Activated CD8-positive, alpha-beta memory T cell treated with anti-CD3 and anti-CD28 coated beads, Interleukin-2, amount 10 ng/mL, durations not matched to agents 7 days and 5 days (primary cell): ENCODE measurements around the gene RBM47. TPM values are rescaled to one million over a fixed set of nuclear protein-coding genes. Genes with fewer than 3 reads are reported as not detected.
"Not testable (repeated sequence)": the region's sequence is repeated elsewhere in the genome, so short reads cannot be mapped to it uniquely, and the experiment has no call there.

Experiments
- ATAC-seq: fragments of 150-1000 bp; cut with Tn5 transposase; one replicate; pipeline ENCODE4 v1.10.0; 2021; ENCODE audit warnings: moderate library complexity
- CTCF ChIA-PET: fragments of 350-600 bp; sonication (Branson Sonifier 250); formaldehyde crosslinking; loops from one replicate; lab custom pipeline; 2021; ENCODE audit warnings: antibody characterized with exemption; lab: Charles Lee
- DNase-seq: peaks from one replicate; pipeline ENCODE4 v3.0.0-alpha.2; 2020
- H3K27ac Mint-ChIP-seq: one replicate; pipeline ENCODE4 v1.8.0; 2021; ENCODE audit warnings: mild to moderate bottlenecking, mixed read lengths
- H3K27me3 Mint-ChIP-seq: one replicate; pipeline ENCODE4 v1.8.0; 2021; ENCODE audit warnings: mixed read lengths
- H3K36me3 Mint-ChIP-seq: one replicate; pipeline ENCODE4 v1.8.0; 2021; ENCODE audit warnings: mild to moderate bottlenecking, mixed read lengths
- H3K4me1 Mint-ChIP-seq: one replicate; pipeline ENCODE4 v1.8.0; 2021; ENCODE audit warnings: mixed read lengths
- H3K4me3 Mint-ChIP-seq: one replicate; pipeline ENCODE4 v1.8.0; 2021; ENCODE audit warnings: mild to moderate bottlenecking, moderate library complexity, mixed read lengths
- H3K9me3 Mint-ChIP-seq: one replicate; pipeline ENCODE4 v1.8.0; 2022; ENCODE audit warnings: low read depth, mixed read lengths
- total RNA-seq, 2 experiments: library from RNA; stranded (reverse); gene quantifications; one replicate each; pipeline ENCODE4 v1.2.3, GENCODE V29; 2021

The RBM47 gene
- total RNA-seq, 2 experiments from 2014 or later, result 2.2 to 2.3 TPM

DNA sequence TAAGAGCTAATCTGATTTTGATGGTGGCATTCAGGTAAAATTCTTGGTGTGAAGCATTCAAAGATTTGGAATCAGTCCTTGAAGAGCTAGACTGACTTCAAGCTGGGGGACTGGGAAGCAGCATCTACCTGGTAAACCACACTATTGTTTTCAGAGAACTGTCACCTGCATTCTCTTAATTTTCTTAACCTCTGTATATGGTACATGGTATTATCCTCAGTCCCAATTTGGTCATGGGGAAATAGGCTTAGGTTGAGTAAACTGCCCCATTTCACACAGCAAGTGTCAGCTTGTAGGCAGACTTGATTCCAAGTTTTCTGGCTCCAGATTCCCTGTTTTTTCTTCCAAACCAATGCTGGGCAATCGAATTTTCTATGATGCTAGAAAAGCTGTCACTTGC lies 190.1 kb downstream of the RBM47 start:
- no peak overlapping the region for H3K27ac Mint-ChIP-seq
- H3K36me3 Mint-ChIP-seq, result peaks cover 12% of the 10 kb centered on the region
- no peak overlapping the region for H3K4me3 Mint-ChIP-seq
- no peaks in the 10 kb centered on the region for H3K9me3 Mint-ChIP-seq
- ATAC-seq (no peak), DNase-seq (no peak)
- CTCF ChIA-PET, result interaction anchor here (0.9 to 1.3 kb wide), 5 partner anchors 19 to 314 kb away, joined by 3 to 4 read pairs (median 3); no protein-coding TSS in a partner anchor
- H3K4me1 Mint-ChIP-seq, result peaks cover 12% of the 10 kb centered on the region
- H3K27me3 Mint-ChIP-seq, result peaks cover 19% of the 10 kb centered on the region

DNA sequence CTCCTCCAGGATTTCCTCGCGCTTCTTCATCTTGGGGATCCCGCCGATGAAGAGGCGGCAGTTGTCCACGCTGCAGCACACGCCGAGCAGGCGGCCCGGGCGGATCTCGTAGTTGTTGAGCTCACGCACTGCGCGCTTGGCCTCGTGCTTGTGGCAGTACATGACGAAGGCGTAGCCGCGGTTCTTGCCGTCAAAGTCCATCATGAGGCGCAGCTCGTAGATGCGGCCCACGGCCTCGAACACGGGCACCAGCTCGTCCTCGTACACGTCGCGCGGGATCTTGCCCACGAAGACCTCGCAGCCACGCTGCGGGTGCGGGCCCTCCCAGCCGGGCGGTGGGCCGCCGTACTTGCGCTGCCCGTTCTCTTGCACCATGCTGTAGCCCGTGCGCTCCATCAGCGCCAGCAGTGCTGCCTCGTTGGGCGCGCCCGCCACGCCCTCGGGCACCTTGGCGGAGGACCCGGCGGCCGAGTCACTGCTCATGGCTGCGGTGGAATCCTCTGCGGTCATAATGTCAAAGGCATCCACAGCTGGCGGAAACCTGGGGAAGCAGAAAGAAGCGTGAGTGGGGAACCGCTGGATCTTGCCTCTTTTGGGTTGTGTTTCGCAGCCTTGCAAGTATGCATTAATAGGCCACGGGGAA lies 191.2 kb downstream of the RBM47 start:
- CTCF ChIA-PET, result interaction anchor here (0.6 kb wide), 1 partner anchor 12 kb away, joined by 3 read pairs; no protein-coding TSS in a partner anchor
- Mint-ChIP-seq H3K27me3 (peaks cover 23% of the 10 kb centered on the region), H3K9me3 (peaks cover 2% of the 10 kb centered on the region), H3K4me3 (no peak overlapping the region), H3K36me3 (peaks cover 19% of the 10 kb centered on the region), H3K27ac (no peak overlapping the region), H3K4me1 (peaks cover 20% of the 10 kb centered on the region)
- ATAC-seq, result no peak
- DNase-seq, result no peak

DNA sequence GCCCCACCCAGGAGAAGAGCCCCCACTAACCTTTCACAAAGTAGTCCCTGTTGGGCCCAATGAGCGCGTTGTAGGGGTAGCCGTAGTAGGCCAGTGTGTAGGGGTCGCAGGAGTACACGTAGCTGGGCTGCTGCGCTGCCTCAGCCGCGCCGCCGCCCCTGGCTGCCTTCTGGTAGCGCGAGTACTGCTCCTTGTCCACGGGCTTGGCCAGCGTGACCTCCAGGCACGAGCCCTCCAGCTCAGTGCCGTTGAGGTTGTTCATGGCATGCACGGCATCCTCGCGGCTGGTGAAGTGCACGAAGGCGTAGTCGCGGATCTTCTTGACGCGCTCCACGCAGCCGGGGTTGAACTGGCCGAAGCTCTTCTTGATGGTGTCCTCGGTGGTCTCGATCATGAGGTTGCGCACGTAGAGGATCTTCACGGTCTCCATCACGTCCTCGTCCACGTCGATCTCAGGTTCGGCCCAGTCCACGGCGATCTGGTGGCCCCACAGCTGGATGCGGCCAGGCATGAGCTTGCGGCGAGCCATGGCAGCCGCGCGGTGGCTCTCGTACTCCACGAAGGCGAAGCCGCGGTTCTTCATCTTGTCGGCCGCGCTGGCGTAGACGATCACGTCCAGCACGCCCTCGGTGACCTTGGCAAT lies 191.8 kb downstream of the RBM47 start:
- H3K9me3 Mint-ChIP-seq, result peaks cover 2% of the 10 kb centered on the region
- no peak for ATAC-seq
- H3K4me1 Mint-ChIP-seq, result peaks cover 26% of the 10 kb centered on the region
- H3K27me3 Mint-ChIP-seq, result peaks cover 23% of the 10 kb centered on the region
- H3K27ac Mint-ChIP-seq, result no peak overlapping the region
- CTCF ChIA-PET, result no interaction called here
- H3K4me3 Mint-ChIP-seq, result no peak overlapping the region
- H3K36me3 Mint-ChIP-seq, result peaks cover 22% of the 10 kb centered on the region
- no peak for DNase-seq

DNA sequence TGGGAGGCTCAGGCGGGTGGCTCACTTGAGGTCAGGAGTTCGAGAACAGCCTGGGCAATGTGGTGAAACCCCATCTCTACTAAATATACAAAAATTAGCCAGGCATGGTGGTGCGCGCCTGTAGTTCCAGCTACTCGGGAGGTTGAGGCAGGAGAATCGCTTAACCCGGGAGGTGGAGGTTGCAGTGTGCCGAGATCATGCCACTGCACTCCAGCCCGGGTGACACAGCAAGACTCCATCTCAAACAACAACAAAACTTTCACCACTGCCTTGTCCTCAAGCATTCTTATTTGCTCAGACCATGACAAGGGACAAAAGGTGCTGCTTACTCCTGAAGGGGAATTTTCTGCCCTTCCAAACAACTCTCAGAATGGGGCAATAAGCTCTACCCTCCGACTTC lies 194.4 kb downstream of the RBM47 start:
- H3K27ac Mint-ChIP-seq, H3K9me3 Mint-ChIP-seq, ATAC-seq, CTCF ChIA-PET, DNase-seq, H3K4me3 Mint-ChIP-seq: not testable (repeated sequence)
- H3K36me3 Mint-ChIP-seq, result peaks cover 33% of the 10 kb centered on the region
- peaks cover 21% of the 10 kb centered on the region for H3K27me3 Mint-ChIP-seq
- H3K4me1 Mint-ChIP-seq, result peaks cover 29% of the 10 kb centered on the region

DNA sequence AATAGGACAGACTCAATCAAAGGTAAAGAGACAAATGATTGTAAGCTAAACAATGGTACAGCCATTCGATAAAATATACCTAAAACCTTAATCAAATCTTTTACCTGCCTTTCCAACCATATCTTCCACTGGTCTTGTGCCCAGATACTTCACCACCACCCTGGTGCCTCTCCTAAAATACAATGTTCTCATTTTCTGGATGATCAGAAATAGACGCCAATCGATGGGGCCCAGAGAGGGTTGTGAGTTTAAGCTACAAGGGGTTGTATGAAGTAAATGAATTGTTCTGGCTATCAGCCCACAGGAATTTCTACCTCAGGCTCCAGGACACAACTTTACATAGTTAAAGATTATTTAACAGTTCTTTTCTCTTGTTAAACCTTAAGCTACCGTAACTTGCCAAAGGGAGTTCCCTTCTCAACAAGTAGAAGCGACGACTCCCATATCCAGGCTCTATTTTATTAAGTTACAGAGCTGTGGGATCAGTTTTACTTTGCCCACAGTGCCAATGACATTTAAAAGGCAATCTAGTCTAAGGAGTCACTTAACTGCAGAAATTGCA lies 195.5 kb downstream of the RBM47 start:
- ATAC-seq, result no peak
- no peak for DNase-seq
- Mint-ChIP-seq H3K4me3 (no peak overlapping the region), H3K4me1 (peaks cover 26% of the 10 kb centered on the region), H3K36me3 (peaks cover 36% of the 10 kb centered on the region), H3K9me3 (peaks cover 4% of the 10 kb centered on the region), H3K27me3 (peaks cover 14% of the 10 kb centered on the region), H3K27ac (no peak overlapping the region)
- CTCF ChIA-PET, result interaction anchor here (0.7 kb wide), 2 partner anchors 49 to 226 kb away, joined by 3 to 4 read pairs; no protein-coding TSS in a partner anchor

DNA sequence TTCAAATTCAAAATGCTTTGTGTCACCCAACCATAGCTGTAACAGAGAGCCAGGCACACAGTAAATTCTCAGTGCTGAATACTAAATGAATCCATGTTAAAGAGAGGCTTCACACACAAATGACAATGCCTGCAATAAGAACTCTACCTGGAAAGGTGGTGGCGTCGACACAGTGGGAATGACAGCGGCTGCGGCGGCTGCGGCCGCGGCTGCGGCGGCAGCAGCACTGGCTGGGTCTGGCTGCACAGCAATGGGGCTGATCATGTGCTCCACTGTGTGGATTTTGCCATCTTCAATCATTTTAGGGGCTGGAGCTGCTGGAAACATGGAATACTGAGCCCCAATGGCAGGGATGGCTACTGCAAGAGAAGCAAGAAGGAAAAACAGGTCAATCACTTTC lies 197.2 kb downstream of the RBM47 start:
- H3K4me3 Mint-ChIP-seq, result no peak overlapping the region
- peaks cover 9% of the 10 kb centered on the region for H3K27me3 Mint-ChIP-seq
- peaks cover 32% of the 10 kb centered on the region for H3K36me3 Mint-ChIP-seq
- H3K4me1 Mint-ChIP-seq, result peaks cover 22% of the 10 kb centered on the region
- CTCF ChIA-PET, result interaction anchor here (0.9 kb wide), 1 partner anchor 287 kb away, joined by 3 read pairs; no protein-coding TSS in a partner anchor
- DNase-seq, result no peak
- H3K27ac Mint-ChIP-seq, result no peak overlapping the region
- no peak for ATAC-seq
- H3K9me3 Mint-ChIP-seq, result peaks cover 4% of the 10 kb centered on the region

DNA sequence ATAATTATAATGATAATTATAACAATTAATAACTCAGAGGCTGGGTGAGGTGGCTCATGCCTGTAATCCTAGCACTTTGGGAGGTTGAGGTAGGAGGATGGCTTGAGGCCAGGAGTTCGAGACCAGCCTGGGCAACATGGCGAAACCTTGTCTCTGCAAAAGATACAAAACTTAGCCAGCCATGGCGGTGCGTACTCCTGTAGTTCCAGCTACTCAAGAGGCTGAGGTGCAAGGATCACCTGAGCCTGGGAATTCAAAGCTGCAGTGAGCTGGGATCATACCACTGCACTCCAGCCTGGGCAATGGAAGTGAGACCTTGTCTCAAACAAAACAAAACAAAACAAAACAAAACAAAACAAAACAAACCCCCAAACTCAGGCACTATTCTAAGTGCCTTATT lies 201.8 kb downstream of the RBM47 start:
- H3K4me1 Mint-ChIP-seq, ATAC-seq, H3K4me3 Mint-ChIP-seq, H3K9me3 Mint-ChIP-seq, H3K27me3 Mint-ChIP-seq, DNase-seq, H3K27ac Mint-ChIP-seq: not testable (repeated sequence)
- peaks cover 14% of the 10 kb centered on the region for H3K36me3 Mint-ChIP-seq
- CTCF ChIA-PET, result interaction anchor here (0.5 kb wide), 1 partner anchor 25 kb away, joined by 3 read pairs; no protein-coding TSS in a partner anchor

DNA sequence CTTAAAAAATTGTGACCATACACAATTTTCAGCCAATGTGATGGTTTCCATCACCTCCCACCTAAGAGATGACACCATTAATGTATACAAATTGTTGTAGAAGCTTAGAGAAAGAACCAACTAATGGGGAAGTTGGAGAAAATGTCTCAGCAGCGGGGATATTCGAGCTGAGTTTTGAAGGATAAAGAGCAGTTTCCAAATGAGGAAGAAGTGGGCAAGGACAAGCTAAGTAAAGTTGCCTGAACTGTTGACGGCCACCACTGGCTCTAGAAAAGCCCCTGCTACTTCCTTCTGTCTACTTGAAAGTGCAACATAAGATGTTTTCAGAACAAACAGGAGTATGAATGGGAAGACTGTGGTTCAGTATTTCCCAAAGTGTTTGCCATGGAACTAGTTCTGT lies 202.5 kb downstream of the RBM47 start:
- no peak overlapping the region for H3K4me3 Mint-ChIP-seq
- H3K36me3 Mint-ChIP-seq, result peaks cover 12% of the 10 kb centered on the region
- peaks cover 3% of the 10 kb centered on the region for H3K9me3 Mint-ChIP-seq
- no peak overlapping the region for H3K27ac Mint-ChIP-seq
- no peaks in the 10 kb centered on the region for H3K27me3 Mint-ChIP-seq
- DNase-seq (no peak), ATAC-seq (no peak)
- H3K4me1 Mint-ChIP-seq, result peaks cover 2% of the 10 kb centered on the region
- CTCF ChIA-PET, result no interaction called here

DNA sequence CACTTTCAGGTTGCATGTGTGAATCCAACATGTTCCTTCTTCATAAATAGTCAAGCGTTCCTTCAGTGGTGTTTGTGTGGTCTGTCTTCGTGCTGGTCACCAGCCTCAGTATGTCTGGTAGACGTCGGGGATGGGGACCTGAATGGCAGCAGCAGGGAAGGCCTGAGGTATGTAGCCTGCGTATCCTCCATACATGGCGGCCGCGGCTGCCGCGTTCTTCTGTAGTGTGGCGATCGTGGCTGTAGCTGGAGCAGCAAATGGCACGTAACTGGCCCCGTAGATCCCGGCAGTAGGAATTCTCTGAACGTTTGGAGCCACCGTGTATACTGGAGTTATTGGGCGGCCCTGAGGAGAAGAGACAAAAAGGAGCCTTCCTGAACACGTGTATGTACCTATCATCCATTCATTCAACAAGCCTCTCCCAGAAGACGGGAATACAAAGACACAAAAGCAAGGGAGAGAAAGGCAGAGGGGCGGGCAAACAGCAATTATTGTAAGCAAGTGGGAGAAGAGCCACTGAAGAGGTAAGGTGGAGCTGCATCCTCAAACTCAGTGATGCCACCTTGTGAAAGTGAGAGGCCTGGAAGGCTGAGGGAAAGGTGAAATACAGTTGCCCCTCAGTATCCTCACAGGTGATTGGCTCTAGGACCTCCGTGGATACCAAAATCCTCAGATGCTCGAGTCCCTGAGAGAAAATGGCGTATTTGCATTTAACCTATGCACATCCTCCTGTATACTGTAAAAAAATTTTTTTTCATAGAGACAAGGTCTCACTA lies 203.7 kb downstream of the RBM47 start:
- no peaks in the 10 kb centered on the region for H3K27me3 Mint-ChIP-seq
- DNase-seq, result no peak
- no peak overlapping the region for H3K27ac Mint-ChIP-seq
- CTCF ChIA-PET, result no interaction called here
- no peak for ATAC-seq
- no peaks in the 10 kb centered on the region for H3K4me1 Mint-ChIP-seq
- no peak overlapping the region for H3K4me3 Mint-ChIP-seq
- H3K9me3 Mint-ChIP-seq, result no peaks in the 10 kb centered on the region
- H3K36me3 Mint-ChIP-seq, result peaks cover 5% of the 10 kb centered on the region

DNA sequence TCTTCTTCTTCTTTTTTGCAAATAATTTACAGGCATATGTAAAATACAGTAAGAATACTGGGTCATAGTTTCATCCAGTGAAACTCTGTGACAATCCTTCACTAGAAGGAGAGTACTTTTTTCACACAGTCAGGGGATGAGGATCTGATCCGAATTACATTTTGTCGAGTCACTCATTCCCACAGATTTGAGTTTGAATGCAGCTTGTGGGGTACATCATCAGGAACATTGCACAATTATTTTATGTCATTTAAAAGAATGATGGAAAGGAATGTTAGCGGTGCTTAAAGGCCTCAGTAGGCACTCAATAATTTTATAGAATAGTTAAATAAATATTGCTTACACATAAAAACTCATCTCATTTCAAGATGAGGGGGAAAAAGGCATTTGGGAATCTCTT lies 205.9 kb downstream of the RBM47 start:
- no peaks in the 10 kb centered on the region for H3K4me1 Mint-ChIP-seq
- H3K4me3 Mint-ChIP-seq, result no peak overlapping the region

DNA sequence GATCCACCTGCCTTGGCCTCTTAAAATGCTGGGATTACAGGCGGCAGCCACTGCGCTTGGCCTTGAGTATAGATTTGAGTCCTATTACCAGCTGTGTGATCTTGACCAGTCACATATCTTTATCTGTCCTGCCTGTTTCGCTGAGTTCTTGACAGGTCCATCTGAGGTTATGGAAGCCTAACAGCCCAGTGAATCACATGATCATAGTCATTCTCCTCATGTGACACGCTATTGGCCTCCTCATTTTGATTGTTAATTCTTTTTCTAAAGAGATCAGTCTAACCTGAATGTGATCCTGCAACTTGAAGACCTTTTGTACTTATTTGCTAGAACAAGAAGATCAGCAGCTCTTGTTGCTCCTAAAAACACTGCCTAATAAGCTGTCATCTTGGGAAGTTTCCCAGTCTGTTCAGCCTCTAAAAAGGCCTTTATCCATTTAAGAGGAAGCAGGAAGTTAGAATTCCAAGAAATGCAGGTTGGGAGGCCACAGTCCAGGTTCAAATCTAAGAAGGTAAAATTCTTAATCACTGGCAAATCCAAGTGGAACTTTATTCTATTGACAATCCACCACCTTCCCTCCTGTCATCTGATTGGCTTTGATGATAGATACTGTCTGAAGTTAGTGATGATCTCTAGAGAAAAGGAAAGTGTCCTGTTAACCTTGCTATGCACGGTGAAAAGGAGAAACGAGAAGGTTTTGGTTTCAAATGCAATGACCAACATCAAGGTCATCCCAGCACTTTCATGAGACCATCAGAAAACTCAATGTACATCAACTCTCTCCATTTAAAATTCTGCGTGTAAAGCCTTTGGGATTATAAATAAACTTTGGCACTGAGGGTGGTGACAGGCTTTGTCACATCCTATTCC lies 207.6 kb downstream of the RBM47 start:
- no peaks in the 10 kb centered on the region for H3K9me3 Mint-ChIP-seq
- DNase-seq (no peak), ATAC-seq (no peak)
- H3K36me3 Mint-ChIP-seq, result peaks cover 1% of the 10 kb centered on the region
- no peak overlapping the region for H3K27ac Mint-ChIP-seq
- H3K4me3 Mint-ChIP-seq, result no peak overlapping the region
- no peaks in the 10 kb centered on the region for H3K27me3 Mint-ChIP-seq
- CTCF ChIA-PET, result no interaction called here
- no peaks in the 10 kb centered on the region for H3K4me1 Mint-ChIP-seq

More for the DNA sequence above, 205.9 kb downstream of the RBM47 start:
- Mint-ChIP-seq H3K27ac (no peak overlapping the region), H3K27me3 (no peaks in the 10 kb centered on the region), H3K9me3 (no peaks in the 10 kb centered on the region), H3K36me3 (peaks cover 1% of the 10 kb centered on the region)
- ATAC-seq, result no peak
- CTCF ChIA-PET, result no interaction called here
- no peak for DNase-seq

DNA sequence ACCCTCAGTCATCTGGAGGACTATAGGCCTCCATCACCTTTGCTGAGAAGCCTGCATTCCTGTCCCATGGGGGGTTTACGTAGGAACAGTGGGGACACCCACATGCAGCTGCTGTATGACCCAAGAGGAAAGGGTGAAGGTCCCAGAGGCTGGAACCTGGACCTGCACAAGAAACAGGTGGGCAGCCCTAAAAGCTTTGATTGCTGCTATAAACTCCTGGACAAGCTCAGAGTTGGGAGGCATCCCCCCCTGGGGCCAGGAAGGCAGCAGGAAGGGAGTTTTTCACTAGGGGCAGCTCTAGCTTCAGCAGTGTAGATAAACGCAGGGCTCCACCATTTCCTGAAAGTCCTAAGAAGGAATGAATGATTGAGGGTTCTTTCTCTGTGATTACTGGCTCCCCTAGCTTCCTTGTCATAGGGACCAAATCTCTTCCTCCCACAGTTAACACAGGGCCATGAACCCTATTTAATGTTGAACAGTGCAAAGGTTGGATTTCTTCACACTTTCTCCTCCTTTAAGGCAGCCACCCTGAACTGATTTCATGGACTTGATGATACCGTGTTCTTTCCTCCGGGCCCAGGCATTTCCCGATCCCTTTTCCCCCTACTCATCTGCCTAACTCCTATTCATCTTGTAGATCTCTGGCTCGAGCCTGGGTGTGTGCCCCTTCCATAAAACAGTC lies 210.3 kb downstream of the RBM47 start:
- Mint-ChIP-seq H3K4me3 (no peak overlapping the region), H3K27me3 (peaks cover 4% of the 10 kb centered on the region), H3K4me1 (no peaks in the 10 kb centered on the region), H3K27ac (no peak overlapping the region), H3K36me3 (peaks cover 1% of the 10 kb centered on the region), H3K9me3 (no peaks in the 10 kb centered on the region)
- DNase-seq (no peak), ATAC-seq (no peak)
- CTCF ChIA-PET, result no interaction called here
